Lung (tissue), 12 donors: ENCODE data around the gene BAG5. TPM values are rescaled to one million over a fixed set of nuclear protein-coding genes. Genes with fewer than 3 reads are reported as not detected.

Source experiments
- ATAC-seq: fragments of 200-7000 bp; cut with Tn5 transposase; one replicate; pipeline ENCODE4 v1.9.1; 2020; ENCODE audit warnings: moderate number of reproducible peaks; ENCODE audit not compliant: insufficient read depth, low FRiP score
- DNase-seq, 3 donors: peaks; one replicate each; pipeline ENCODE4 v3.0.0-alpha.2; 2013 to 2017
- H3K27ac ChIP-seq, 2 donors: one replicate each; pipeline ENCODE4 v1.5.1; 2013; ENCODE audit warnings: mild to moderate bottlenecking in 2 of 2, moderate library complexity in 2 of 2, control low read depth in 1 of 2, inconsistent platforms in 1 of 2, low read depth in 1 of 2, low read length in 1 of 2
- H3K27me3 ChIP-seq, 3 donors: one replicate each; pipeline ENCODE4 v1.5.1; 2013; ENCODE audit warnings: low read length in 2 of 3; ENCODE audit not compliant: control insufficient read depth in 3 of 3, insufficient read depth in 3 of 3
- H3K36me3 ChIP-seq, 4 donors: one replicate each; pipeline ENCODE4 v1.5.1; 2013; ENCODE audit warnings: low read length in 4 of 4, mild to moderate bottlenecking in 1 of 4, moderate library complexity in 1 of 4; ENCODE audit not compliant: control insufficient read depth in 4 of 4, insufficient read depth in 4 of 4
- H3K4me1 ChIP-seq, 5 donors: one replicate each; pipeline ENCODE4 v1.5.1; 2013; ENCODE audit warnings: low read length in 5 of 5, mild to moderate bottlenecking in 2 of 5, moderate library complexity in 1 of 5; ENCODE audit not compliant: control insufficient read depth in 5 of 5, insufficient read depth in 5 of 5
- H3K4me3 ChIP-seq: one replicate; pipeline ENCODE4 v1.5.1; 2013; ENCODE audit warnings: mild to moderate bottlenecking, control low read depth, moderate library complexity
- H3K9ac ChIP-seq, 2 donors: one replicate each; pipeline ENCODE4 v1.5.1; 2013; ENCODE audit warnings: low read length in 2 of 2, control low read depth in 1 of 2; ENCODE audit not compliant: insufficient read depth in 1 of 2
- H3K9me3 ChIP-seq, 4 donors: one replicate each; pipeline ENCODE4 v1.5.1; 2013; ENCODE audit warnings: low read length in 3 of 4, mild to moderate bottlenecking in 1 of 4, moderate library complexity in 1 of 4; ENCODE audit not compliant: control insufficient read depth in 4 of 4, insufficient read depth in 3 of 4
- CTCF ChIP-seq: IDR thresholded peaks from 2 replicates; pipeline ENCODE4 v1.5.1; 2012; ENCODE audit warnings: mild to moderate bottlenecking; ENCODE audit errors: control extremely low read depth, extremely low read depth
- WGBS, 2 donors: extraction: QIAGEN DNeasy Blood & Tissue Kit; methylation state at CpG; one replicate each; pipeline ENCODE4 v1.1.7; 2013; 5-methylcytosine and 5-hydroxymethylcytosine counted together
- polyA plus RNA-seq, 2 donors: library from polyadenylated mRNA; stranded (reverse); fragments of 200-250 nt; gene quantifications; one replicate each; pipeline ENCODE4 v1.2.1, GENCODE V29; 2013
- total RNA-seq, 2 donors: library from RNA; depleted of rRNA in 1 of 2; stranded (reverse); fragments of >200 nt in 1 of 2; gene quantifications; one replicate each; pipeline ENCODE4 v1.2.1, GENCODE V29; 2014 to 2021
- donor health status: control.
- donor health status: control.
- donor health status: Bipolar disorder and iron deficiency.
- donor health status: healthy.
- donor health status: DM: yes; HTN: yes; CAD: no.

Gene BAG5
- total and polyA plus RNA-seq, 4 donors: 8.7 to 26.0 (median 18.5) TPM

GRCh38 chr14:103563844-103564505, 1.5 kb upstream of the BAG5 start:
- peak overlapping the region in 1 of 2 donors; percentile 93 for H3K9ac ChIP-seq
- peaks cover 5 to 12% (median 7%) of the 10 kb centered on the region in 4 donors for H3K36me3 ChIP-seq
- no peaks in the 10 kb centered on the region for H3K27me3 ChIP-seq
- TF ChIP-seq CTCF: no peak
- H3K27ac ChIP-seq: peak overlapping the region in 1 of 2 donors; percentile 11
- H3K9me3 ChIP-seq: no peaks in the 10 kb centered on the region
- H3K4me1 ChIP-seq: peaks cover 4 to 26% (median 13%) of the 10 kb centered on the region in 5 donors
- no peak overlapping the region for H3K4me3 ChIP-seq
- ATAC-seq (no peak), DNase-seq (no peak)
- WGBS, 2 donors: 56 to 68% methylated on average over 21 of the region's 21 CpGs

GRCh38 chr14:103563226-103563620, 766 bp upstream of the BAG5 start:
- Histone ChIP-seq H3K4me1 (peaks cover 4 to 26% (median 13%) of the 10 kb centered on the region in 5 donors), H3K9ac (peak overlapping the region; percentile 63 to 93), H3K27ac (peak overlapping the region in 1 of 2 donors; percentile 99), H3K36me3 (peaks cover 5 to 20% (median 12%) of the 10 kb centered on the region in 4 donors), H3K4me3 (peak overlapping the region; percentile 87), H3K27me3 (no peaks in the 10 kb centered on the region), H3K9me3 (no peaks in the 10 kb centered on the region)
- TF ChIP-seq CTCF: no peak
- 1 to 2% methylated on average over 22 of the region's 22 CpGs for WGBS, 2 donors
- ATAC-seq (no peak), DNase-seq (no peak)

GRCh38 chr14:103562179-103562428, 353 bp downstream of the BAG5 start:
- peaks cover 7 to 34% (median 10%) of the 10 kb centered on the region in 5 donors for H3K4me1 ChIP-seq
- H3K27me3 ChIP-seq: no peaks in the 10 kb centered on the region
- H3K4me3 ChIP-seq: peak overlapping the region; percentile 87
- 0 to 1% methylated on average over 25 of the region's 25 CpGs for WGBS, 2 donors
- no peaks in the 10 kb centered on the region for H3K9me3 ChIP-seq
- peak in 1 of 3 donors; percentile 42 for DNase-seq
- peaks cover 5 to 21% (median 12%) of the 10 kb centered on the region in 4 donors for H3K36me3 ChIP-seq
- H3K9ac ChIP-seq: peak overlapping the region in 1 of 2 donors; percentile 69
- peak overlapping the region; percentile 97 to 99 for H3K27ac ChIP-seq
- ATAC-seq: peak; percentile 43
- no peak for TF ChIP-seq CTCF
